NCI-H82 treated with DMSO at 0.1 percent for 48 hours (cell line): ENCODE data around the gene TDRD6.
"Not testable (repeated sequence)": the region's sequence is repeated elsewhere in the genome, so short reads cannot be mapped to it uniquely, and the experiment has no call there.

Experiments
- DNase-seq: peaks from one replicate; lab custom pipeline; 2025; ENCODE audit not compliant: unreplicated experiment; lab: John Stamatoyannopoulos, UW

Gene TDRD6

DNA sequence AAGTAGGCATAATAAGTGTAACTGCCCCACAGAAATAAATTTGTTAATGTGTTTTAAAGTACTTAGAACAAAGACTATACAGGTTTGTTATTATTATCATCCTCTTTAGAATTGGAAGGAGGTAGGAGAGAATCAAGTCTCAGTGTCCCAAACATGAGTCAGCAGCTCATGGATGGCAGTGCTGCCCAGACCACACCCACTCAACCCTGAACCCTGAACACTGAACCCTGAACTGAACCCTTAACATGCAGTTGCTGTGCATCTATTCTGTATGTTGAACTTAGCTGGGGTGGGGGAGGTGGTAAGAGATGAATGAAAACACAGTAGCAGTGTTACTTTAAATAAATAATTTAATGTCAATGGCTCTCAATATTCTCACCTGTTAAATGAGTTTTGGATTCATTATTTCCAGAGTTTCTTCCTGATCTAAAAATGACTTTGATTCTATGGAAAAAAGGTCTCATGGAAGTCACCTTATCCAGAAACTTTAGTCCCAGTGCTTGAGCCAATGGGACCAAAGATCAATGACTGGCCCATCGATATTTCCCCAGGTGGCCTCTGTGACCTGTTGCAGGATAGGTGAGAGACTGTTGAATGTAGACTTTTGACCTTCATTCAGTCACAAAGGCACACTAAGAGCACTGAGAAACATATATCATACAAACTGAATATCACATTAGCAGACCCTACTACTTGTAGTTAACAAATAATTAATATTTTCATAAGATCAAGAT lies 55.9 kb downstream of the TDRD6 start:
- DNase-seq, result no peak

DNA sequence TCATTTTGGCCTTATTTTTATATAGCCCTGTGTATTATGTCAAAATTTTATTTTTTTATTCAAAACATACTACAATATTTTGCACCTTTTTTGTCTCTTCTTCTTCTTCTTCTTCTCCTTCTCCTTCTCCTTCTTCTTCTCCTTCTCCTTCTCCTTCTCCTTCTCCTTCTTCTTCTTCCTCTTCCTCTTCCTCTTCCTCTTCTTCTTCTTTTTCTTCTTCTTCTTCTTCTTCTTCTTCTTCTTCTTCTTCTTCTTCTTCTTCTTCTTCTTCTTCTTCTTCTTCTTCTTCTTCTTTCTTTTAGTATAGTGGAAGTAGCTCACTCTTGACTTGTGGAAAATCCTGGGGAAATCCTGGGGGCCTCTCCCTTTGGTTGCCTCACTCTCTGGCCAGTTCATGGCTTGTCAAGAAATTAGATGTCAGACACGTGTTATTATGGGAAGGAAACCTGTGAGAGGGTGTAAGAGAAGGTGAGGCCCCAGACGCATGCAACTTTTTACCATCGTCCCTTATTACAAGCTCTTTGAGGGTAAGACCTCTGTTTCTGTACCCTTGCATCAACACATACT lies 56.6 kb downstream of the TDRD6 start:
- DNase-seq, result not testable (repeated sequence)

DNA sequence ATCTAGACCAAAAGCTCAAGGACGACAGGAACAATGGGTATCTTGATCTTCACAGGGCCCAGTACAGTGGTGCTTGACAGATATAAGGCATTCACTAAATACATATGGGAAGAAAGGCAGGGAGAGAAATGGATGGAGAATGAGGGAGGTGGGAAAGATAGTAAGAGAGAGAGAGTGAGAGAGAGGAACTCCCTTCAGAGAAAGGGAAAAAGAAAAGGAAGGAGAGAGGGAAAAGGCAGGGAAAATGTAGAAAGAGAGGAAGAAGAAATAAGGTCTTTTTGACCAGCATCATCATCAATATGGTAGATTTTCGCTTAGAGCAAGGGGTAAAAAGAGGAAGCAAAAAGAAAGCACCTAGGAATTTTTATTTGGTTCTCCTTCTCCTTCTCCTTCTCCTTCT lies 58.3 kb downstream of the TDRD6 start:
- DNase-seq, result no peak

GRCh38 chr6:46746696-46747095 lies 59.0 kb downstream of the TDRD6 start, which contains the start of gene ANKRD66:
Gene ANKRD66 (plus strand): TSS chr6:46746933. CDS start chr6:46751949, 5,016 bp downstream.
- no peak for DNase-seq

GRCh38 chr6:46748940-46749503 lies 61.3 kb downstream of the TDRD6 start:
- DNase-seq, result no peak

GRCh38 chr6:46749731-46750130 lies 62.0 kb downstream of the TDRD6 start:
- no peak for DNase-seq

DNA sequence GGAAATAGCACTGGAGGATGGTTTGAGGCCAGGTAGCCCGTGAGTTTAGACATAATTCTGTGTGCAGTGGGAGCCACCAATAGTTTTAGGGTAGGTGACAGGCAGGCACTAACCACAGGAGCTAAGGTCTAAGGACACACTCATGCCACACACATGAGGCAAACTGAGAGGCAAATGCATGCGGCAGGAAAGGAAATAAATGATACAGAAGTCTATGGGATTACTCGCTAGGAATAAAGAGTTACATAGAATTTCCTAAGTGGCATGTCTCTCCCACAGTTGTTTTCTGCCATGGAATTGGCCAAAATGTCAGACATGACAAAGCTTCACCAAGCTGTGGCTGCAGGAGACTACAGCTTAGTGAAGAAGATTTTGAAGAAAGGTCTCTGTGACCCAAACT lies 64.0 kb downstream of the TDRD6 start:
- DNase-seq, result no peak
